PC-9 (cell line): ENCODE data around the gene MAST2.

Source experiments
- EZH2 ChIP-seq: fragments of 200-600 bp; sonication (generic); IDR thresholded peaks from 2 replicates; pipeline ENCODE4 v1.8.0; 2017; ENCODE audit warnings: antibody characterized with exemption, low read depth
- TF ChIP-seq, protein P1 (sequence below): fragments of 200-600 bp; sonication (generic); conservative IDR thresholded peaks from 2 replicates; pipeline ENCODE4 v1.6.1; 2017; ENCODE audit warnings: mixed run types, antibody characterized with exemption, mild to moderate bottlenecking, moderate library complexity

GRCh38 chr1:45775794-45776193 lies 27.6 kb upstream of the MAST2 start:
- TF ChIP-seq, protein P1, sequence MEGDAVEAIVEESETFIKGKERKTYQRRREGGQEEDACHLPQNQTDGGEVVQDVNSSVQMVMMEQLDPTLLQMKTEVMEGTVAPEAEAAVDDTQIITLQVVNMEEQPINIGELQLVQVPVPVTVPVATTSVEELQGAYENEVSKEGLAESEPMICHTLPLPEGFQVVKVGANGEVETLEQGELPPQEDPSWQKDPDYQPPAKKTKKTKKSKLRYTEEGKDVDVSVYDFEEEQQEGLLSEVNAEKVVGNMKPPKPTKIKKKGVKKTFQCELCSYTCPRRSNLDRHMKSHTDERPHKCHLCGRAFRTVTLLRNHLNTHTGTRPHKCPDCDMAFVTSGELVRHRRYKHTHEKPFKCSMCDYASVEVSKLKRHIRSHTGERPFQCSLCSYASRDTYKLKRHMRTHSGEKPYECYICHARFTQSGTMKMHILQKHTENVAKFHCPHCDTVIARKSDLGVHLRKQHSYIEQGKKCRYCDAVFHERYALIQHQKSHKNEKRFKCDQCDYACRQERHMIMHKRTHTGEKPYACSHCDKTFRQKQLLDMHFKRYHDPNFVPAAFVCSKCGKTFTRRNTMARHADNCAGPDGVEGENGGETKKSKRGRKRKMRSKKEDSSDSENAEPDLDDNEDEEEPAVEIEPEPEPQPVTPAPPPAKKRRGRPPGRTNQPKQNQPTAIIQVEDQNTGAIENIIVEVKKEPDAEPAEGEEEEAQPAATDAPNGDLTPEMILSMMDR = no peak
- no peak for TF ChIP-seq EZH2
